Measurements from ENCODE around the gene ABCB4. TPM values are rescaled to one million over a fixed set of nuclear protein-coding genes. Genes with fewer than 3 reads are reported as not detected.

The ABCB4 gene
- total and polyA plus RNA-seq, 2 of the 8 experiments (the other 6 are each of a cell fraction or from before 2014, with no cell fraction given), result 0.54 to 0.60 TPM

GRCh38 chr7:87506246-87507180 is 31.0 kb upstream of the ABCB4 start:
- Histone ChIP-seq H2BK20ac (ENCODE audit: low read length) (no peak overlapping the region), H2BK15ac (ENCODE audit: low read length) (peak overlapping the region; percentile 88; the same call in 1 of the 2 replicates), H2AFZ (ENCODE audit: low read length) (no peak overlapping the region), H2AK5ac (ENCODE audit: low read depth, low read length) (no peak overlapping the region), H3K4me1 (replicated peaks in 1 of 4; ENCODE audit: control insufficient read depth in 3 of 4, insufficient read depth in 4 of 4, low read length in 3 of 4) (no peaks in the 10 kb centered on the region), H4K91ac (replicated peaks; ENCODE audit: insufficient read length, low read length) (no peak overlapping the region), H3K56ac (replicated peaks; ENCODE audit: insufficient read length, low read depth, low read length) (no peak overlapping the region), H3K79me1 (ENCODE audit: low read depth, low read length) (no peaks in the 10 kb centered on the region), H3K14ac (ENCODE audit: insufficient read length) (no peak overlapping the region), H3K4me3 (ENCODE audit: extremely low read depth in 1 of 4, insufficient read depth in 2 of 4, low read depth in 3 of 4, low read length in 4 of 4) (no peak overlapping the region), H4K20me1 (replicated peaks in 1 of 2; ENCODE audit: control insufficient read depth in 1 of 2, insufficient read depth in 2 of 2, low read length in 2 of 2) (no peaks in the 10 kb centered on the region), H2BK120ac (replicated peaks; ENCODE audit: low read depth, low read length) (no peak overlapping the region), H3K23ac (ENCODE audit: insufficient read length) (no peak overlapping the region), H4K8ac (ENCODE audit: extremely low read depth, insufficient read depth, low read length) (no peak overlapping the region), H3K27ac (ENCODE audit: low read depth, low read length) (no peak overlapping the region), H3K4ac (replicated peaks; ENCODE audit: insufficient read length, low read depth, low read length) (no peak overlapping the region), H3K79me2 (ENCODE audit: control insufficient read depth in 1 of 2, insufficient read depth in 2 of 2, low read length in 2 of 2) (no peaks in the 10 kb centered on the region), H3K27me3 (replicated peaks in 1 of 4; ENCODE audit: control insufficient read depth in 3 of 4, extremely low read depth in 1 of 4, insufficient read depth in 3 of 4, low read length in 3 of 4) (no peaks in the 10 kb centered on the region), H4K5ac (ENCODE audit: insufficient read length, low read depth, low read length) (no peak overlapping the region), H3K9me3 (ENCODE audit: insufficient read depth in 2 of 2, low read depth in 1 of 2, low read length in 1 of 2) (no peaks in the 10 kb centered on the region), H3K23me2 (ENCODE audit: low read depth, low read length) (no peaks in the 10 kb centered on the region), H3K4me2 (ENCODE audit: insufficient read depth in 1 of 2, low read depth in 2 of 2, low read length in 2 of 2) (no peak overlapping the region), H3K36me3 (ENCODE audit: control insufficient read depth in 2 of 4, insufficient read depth in 4 of 4, low read length in 3 of 4) (no peaks in the 10 kb centered on the region; a peak in 1 of 8 replicates), H3K18ac (ENCODE audit: extremely low read depth, low read length) (no peak overlapping the region), H2BK5ac (ENCODE audit: low read depth, low read length) (no peak overlapping the region), H3K9ac (replicated peaks in 1 of 4; ENCODE audit: extremely low read depth in 1 of 4, low read depth in 3 of 4, low read length in 3 of 4) (no peak overlapping the region), H2BK12ac (ENCODE audit: low read depth, low read length) (no peak overlapping the region)
- CTCF ChIA-PET (ENCODE audit: partially characterized antibody), result interaction anchor here (0.6 to 2.6 kb wide), 41 partner anchors 9 to 420 kb away, joined by 3 to 12 read pairs (median 4); partner anchors contain the start of gene ABCB1
- 92% methylated on average over 3 of the region's 3 CpGs; no CpG with 5 or more reads in 1 of the 2 experiments for WGBS, 2 experiments (ENCODE audit: extremely low coverage in 1 of 2, insufficient coverage in 1 of 2, insufficient read length in 1 of 2, insufficient replicate concordance in 2 of 2, low coverage in 1 of 2, low lambda C conversion rate in 2 of 2, missing lambda C conversion rate in 1 of 2)
- TF ChIP-seq POU5F1 (IDR thresholded peaks at IDR 0.05; ENCODE audit: low read depth, low read length), result no peak
- TF ChIP-seq ASH2L (IDR thresholded peaks at IDR 0.05; ENCODE audit: low read length), result no peak
- no peak for TF ChIP-seq SIRT6 (IDR thresholded peaks at IDR 0.05; ENCODE audit: low read length)
- no peak for TF ChIP-seq CEBPB (IDR thresholded peaks at IDR 0.05; ENCODE audit: low read depth, low read length)
- no peak for TF ChIP-seq ZNF274 (IDR thresholded peaks at IDR 0.05; ENCODE audit: borderline replicate concordance, extremely low read depth, low read length)
- peak in 2 of 3 experiments; percentile 20 to 32; a peak in 2 of 4 replicates for TF ChIP-seq CTCF (IDR thresholded peaks at IDR 0.05; ENCODE audit: control extremely low read depth in 1 of 3, insufficient read depth in 1 of 3, low read depth in 1 of 3, low read length in 3 of 3)
- no peak for TF ChIP-seq GTF2F1 (IDR thresholded peaks at IDR 0.05; ENCODE audit: borderline replicate concordance, low read depth, low read length)
- TF ChIP-seq RAD21 (IDR thresholded peaks at IDR 0.05 in 1 of 2, conservative IDR thresholded peaks at IDR 0.05 in 1 of 2; ENCODE audit: low read depth in 2 of 2, low read length in 2 of 2), result peak; percentile 49 to 68
- FAIRE-seq, result no peak
- POLR2A ChIA-PET (ENCODE audit: partially characterized antibody), result no interaction called here
- DNase-seq (ENCODE audit: low read depth in 1 of 2, low spot score in 2 of 2), result no peak
